T-helper 2 cell treated with Interferon-gamma antibody and Interleukin-4, amounts not matched to agents 5 μg/mL and 100 μg/mL, for 36 hours (primary cell): Measurements from ENCODE around the gene RBM45.
"Not testable (repeated sequence)": the region's sequence is repeated elsewhere in the genome, so short reads cannot be mapped to it uniquely, and the experiment has no call there.

Experiments
- DNase-seq: peaks from one replicate; pipeline ENCODE4 v3.0.0; 2021; ENCODE audit warnings: low spot score
- H3K27ac Mint-ChIP-seq: one replicate; pipeline ENCODE4 v1.8.0; 2021; ENCODE audit warnings: mild to moderate bottlenecking, mixed read lengths
- H3K27me3 Mint-ChIP-seq: one replicate; pipeline ENCODE4 v1.8.0; 2021; ENCODE audit warnings: low read depth, mixed read lengths
- H3K36me3 Mint-ChIP-seq: one replicate; pipeline ENCODE4 v1.8.0; 2021; ENCODE audit warnings: low read depth, mixed read lengths
- H3K4me1 Mint-ChIP-seq: one replicate; pipeline ENCODE4 v1.8.0; 2021; ENCODE audit warnings: low read depth, mixed read lengths
- H3K4me3 Mint-ChIP-seq: one replicate; pipeline ENCODE4 v1.8.0; 2022; ENCODE audit warnings: mild to moderate bottlenecking, moderate library complexity, mixed read lengths
- H3K9me3 Mint-ChIP-seq: one replicate; pipeline ENCODE4 v1.8.0; 2021; ENCODE audit warnings: mixed read lengths

RBM45 gene

GRCh38 chr2:178112202-178113152, at the start of gene RBM45:
RBM45 (plus strand) TSS chr2:178112437; CDS start chr2:178112547, 110 bp downstream.
- H3K27me3 Mint-ChIP-seq, result no peaks in the 10 kb centered on the region
- H3K4me3 Mint-ChIP-seq, result peak within 1 kb of the TSS; percentile 89
- DNase-seq, result peak; percentile 87
- peaks cover 22% of the 10 kb centered on the region for H3K4me1 Mint-ChIP-seq
- peaks cover 2% of the 10 kb centered on the region for H3K36me3 Mint-ChIP-seq
- no peaks in the 10 kb centered on the region for H3K9me3 Mint-ChIP-seq
- H3K27ac Mint-ChIP-seq, result peak within 1 kb of the TSS; percentile 79

GRCh38 chr2:178066324-178066723, 45.9 kb upstream of the RBM45 start:
- Mint-ChIP-seq H3K9me3 (no peaks in the 10 kb centered on the region), H3K4me1 (no peaks in the 10 kb centered on the region), H3K27ac (no peak overlapping the region), H3K27me3 (peaks cover 18% of the 10 kb centered on the region), H3K4me3 (no peak overlapping the region), H3K36me3 (no peaks in the 10 kb centered on the region)
- DNase-seq, result no peak

- peaks cover 23% of the 10 kb centered on the region for H3K27me3 Mint-ChIP-seq
Measured at GRCh38 chr2:178066890-178067669, 45.2 kb upstream of the RBM45 start.

GRCh38 chr2:178068823-178069454, 43.3 kb upstream of the RBM45 start:
- H3K27me3 Mint-ChIP-seq, result peaks cover 42% of the 10 kb centered on the region

More at GRCh38 chr2:178066890-178067669, 45.2 kb upstream of the RBM45 start:
- no peak for DNase-seq
- Mint-ChIP-seq H3K4me3 (no peak overlapping the region), H3K9me3 (no peaks in the 10 kb centered on the region), H3K27ac (no peak overlapping the region), H3K36me3 (no peaks in the 10 kb centered on the region), H3K4me1 (no peaks in the 10 kb centered on the region)

GRCh38 chr2:178069551-178069950, 42.7 kb upstream of the RBM45 start:
- Mint-ChIP-seq H3K27me3 (peaks cover 48% of the 10 kb centered on the region), H3K9me3 (no peaks in the 10 kb centered on the region), H3K36me3 (no peaks in the 10 kb centered on the region), H3K4me1 (peaks cover 12% of the 10 kb centered on the region), H3K4me3 (no peak overlapping the region), H3K27ac (no peak overlapping the region)
- no peak for DNase-seq

More at GRCh38 chr2:178068823-178069454, 43.3 kb upstream of the RBM45 start:
- DNase-seq, result no peak
- Mint-ChIP-seq H3K4me1 (peaks cover 11% of the 10 kb centered on the region), H3K4me3 (no peak overlapping the region), H3K27ac (no peak overlapping the region), H3K36me3 (no peaks in the 10 kb centered on the region), H3K9me3 (no peaks in the 10 kb centered on the region)

- no peaks in the 10 kb centered on the region for H3K36me3 Mint-ChIP-seq
- peaks cover 54% of the 10 kb centered on the region for H3K27me3 Mint-ChIP-seq
- H3K9me3 Mint-ChIP-seq, result no peaks in the 10 kb centered on the region
- DNase-seq, result no peak
- H3K27ac Mint-ChIP-seq, result no peak overlapping the region
- no peak overlapping the region for H3K4me3 Mint-ChIP-seq
- H3K4me1 Mint-ChIP-seq, result peaks cover 16% of the 10 kb centered on the region
Measured at GRCh38 chr2:178070824-178071223, 41.4 kb upstream of the RBM45 start.

GRCh38 chr2:178072000-178072382, 40.2 kb upstream of the RBM45 start:
- H3K4me3 Mint-ChIP-seq, result peak overlapping the region; percentile 63
- no peak overlapping the region for H3K27ac Mint-ChIP-seq
- H3K4me1 Mint-ChIP-seq, result peaks cover 16% of the 10 kb centered on the region
- DNase-seq, result no peak
- H3K36me3 Mint-ChIP-seq, result no peaks in the 10 kb centered on the region
- H3K9me3 Mint-ChIP-seq, result no peaks in the 10 kb centered on the region
- H3K27me3 Mint-ChIP-seq, result peaks cover 58% of the 10 kb centered on the region

- Mint-ChIP-seq H3K4me1 (peaks cover 16% of the 10 kb centered on the region), H3K27me3 (peaks cover 60% of the 10 kb centered on the region), H3K4me3 (peak within 1 kb of the TSS; percentile 63), H3K9me3 (no peaks in the 10 kb centered on the region), H3K36me3 (no peaks in the 10 kb centered on the region), H3K27ac (no peak within 1 kb of the TSS)
- peak; percentile 51 for DNase-seq
Measured at GRCh38 chr2:178072383-178073301, 39.6 kb upstream of the RBM45 start, which contains the start of gene PDE11A. PDE11A (minus strand) TSS chr2:178072777; CDS start chr2:178072437, 340 bp downstream.

GRCh38 chr2:178074123-178075005, 37.9 kb upstream of the RBM45 start:
- Mint-ChIP-seq H3K27me3 (peaks cover 60% of the 10 kb centered on the region), H3K36me3 (no peaks in the 10 kb centered on the region), H3K4me1 (peaks cover 16% of the 10 kb centered on the region), H3K4me3 (no peak overlapping the region), H3K9me3 (no peaks in the 10 kb centered on the region), H3K27ac (no peak overlapping the region)
- no peak for DNase-seq

- no peaks in the 10 kb centered on the region for H3K9me3 Mint-ChIP-seq
- no peak overlapping the region for H3K27ac Mint-ChIP-seq
- H3K36me3 Mint-ChIP-seq, result no peaks in the 10 kb centered on the region
- peaks cover 16% of the 10 kb centered on the region for H3K4me1 Mint-ChIP-seq
- H3K4me3 Mint-ChIP-seq, result no peak overlapping the region
- peaks cover 59% of the 10 kb centered on the region for H3K27me3 Mint-ChIP-seq
- no peak for DNase-seq
Measured at GRCh38 chr2:178075006-178075326, 37.3 kb upstream of the RBM45 start.

- Mint-ChIP-seq H3K27me3 (peaks cover 56% of the 10 kb centered on the region), H3K27ac (no peak overlapping the region), H3K9me3 (no peaks in the 10 kb centered on the region), H3K36me3 (no peaks in the 10 kb centered on the region), H3K4me1 (peaks cover 16% of the 10 kb centered on the region), H3K4me3 (no peak overlapping the region)
- no peak for DNase-seq
Measured at GRCh38 chr2:178076130-178076529, 36.1 kb upstream of the RBM45 start.

- H3K27ac Mint-ChIP-seq, H3K4me3 Mint-ChIP-seq: not testable (repeated sequence)
Measured at GRCh38 chr2:178079279-178079678, 33.0 kb upstream of the RBM45 start.

More at GRCh38 chr2:178079279-178079678, 33.0 kb upstream of the RBM45 start:
- DNase-seq, H3K4me1 Mint-ChIP-seq, H3K36me3 Mint-ChIP-seq, H3K9me3 Mint-ChIP-seq: not testable (repeated sequence)
- peaks cover 30% of the 10 kb centered on the region for H3K27me3 Mint-ChIP-seq
